Measurements from ENCODE around the gene BCL2.

BCL2 gene

DNA sequence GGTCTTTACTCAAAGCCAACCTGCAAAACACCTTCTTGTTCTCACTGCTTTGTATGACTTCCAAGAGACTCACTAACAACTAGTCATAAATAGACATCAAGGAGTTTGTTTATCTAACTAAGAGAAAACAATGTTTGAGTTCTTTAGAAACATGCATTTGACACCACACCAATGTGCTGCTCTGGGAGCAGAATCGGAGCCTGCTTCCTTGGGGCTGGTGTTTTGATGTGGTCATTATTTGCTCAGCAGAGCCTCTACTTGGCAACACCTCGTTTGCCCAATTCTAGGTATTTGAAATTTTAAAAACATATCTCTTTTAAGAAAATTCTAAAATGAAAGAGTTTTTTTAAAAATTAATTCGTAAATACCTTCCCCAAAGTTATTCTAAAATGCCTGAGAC lies 167.5 kb downstream of the BCL2 start:
- no peak for DNase-seq (ENCODE audit: extremely low read depth, low read depth)
- TF ChIP-seq, protein P1, sequence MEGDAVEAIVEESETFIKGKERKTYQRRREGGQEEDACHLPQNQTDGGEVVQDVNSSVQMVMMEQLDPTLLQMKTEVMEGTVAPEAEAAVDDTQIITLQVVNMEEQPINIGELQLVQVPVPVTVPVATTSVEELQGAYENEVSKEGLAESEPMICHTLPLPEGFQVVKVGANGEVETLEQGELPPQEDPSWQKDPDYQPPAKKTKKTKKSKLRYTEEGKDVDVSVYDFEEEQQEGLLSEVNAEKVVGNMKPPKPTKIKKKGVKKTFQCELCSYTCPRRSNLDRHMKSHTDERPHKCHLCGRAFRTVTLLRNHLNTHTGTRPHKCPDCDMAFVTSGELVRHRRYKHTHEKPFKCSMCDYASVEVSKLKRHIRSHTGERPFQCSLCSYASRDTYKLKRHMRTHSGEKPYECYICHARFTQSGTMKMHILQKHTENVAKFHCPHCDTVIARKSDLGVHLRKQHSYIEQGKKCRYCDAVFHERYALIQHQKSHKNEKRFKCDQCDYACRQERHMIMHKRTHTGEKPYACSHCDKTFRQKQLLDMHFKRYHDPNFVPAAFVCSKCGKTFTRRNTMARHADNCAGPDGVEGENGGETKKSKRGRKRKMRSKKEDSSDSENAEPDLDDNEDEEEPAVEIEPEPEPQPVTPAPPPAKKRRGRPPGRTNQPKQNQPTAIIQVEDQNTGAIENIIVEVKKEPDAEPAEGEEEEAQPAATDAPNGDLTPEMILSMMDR (IDR thresholded peaks at IDR 0.05; ENCODE audit: low read depth, low read length): no peak

DNA sequence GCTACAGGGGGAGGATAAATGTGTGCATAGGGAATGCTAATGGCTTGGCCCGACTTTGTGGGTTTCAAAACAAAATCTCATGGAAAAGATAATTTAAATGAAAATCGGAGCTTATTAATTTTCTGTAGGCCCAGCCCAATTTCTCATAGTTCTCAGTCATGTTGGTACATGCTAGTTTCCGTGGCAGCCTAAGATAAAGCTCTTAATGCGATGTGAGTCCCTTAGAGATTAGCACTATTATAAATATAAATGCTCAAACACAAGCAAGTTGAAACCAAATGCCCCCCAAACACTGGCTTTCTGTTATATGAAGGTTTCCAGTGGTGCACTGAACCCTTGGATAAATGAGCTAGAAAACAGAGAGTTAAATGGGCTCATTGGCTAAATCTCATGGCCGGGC lies 168.0 kb downstream of the BCL2 start:
- TF ChIP-seq, protein P1 (IDR thresholded peaks at IDR 0.05; ENCODE audit: low read depth, low read length): no peak
- DNase-seq (ENCODE audit: extremely low read depth, low read depth): no peak

DNA sequence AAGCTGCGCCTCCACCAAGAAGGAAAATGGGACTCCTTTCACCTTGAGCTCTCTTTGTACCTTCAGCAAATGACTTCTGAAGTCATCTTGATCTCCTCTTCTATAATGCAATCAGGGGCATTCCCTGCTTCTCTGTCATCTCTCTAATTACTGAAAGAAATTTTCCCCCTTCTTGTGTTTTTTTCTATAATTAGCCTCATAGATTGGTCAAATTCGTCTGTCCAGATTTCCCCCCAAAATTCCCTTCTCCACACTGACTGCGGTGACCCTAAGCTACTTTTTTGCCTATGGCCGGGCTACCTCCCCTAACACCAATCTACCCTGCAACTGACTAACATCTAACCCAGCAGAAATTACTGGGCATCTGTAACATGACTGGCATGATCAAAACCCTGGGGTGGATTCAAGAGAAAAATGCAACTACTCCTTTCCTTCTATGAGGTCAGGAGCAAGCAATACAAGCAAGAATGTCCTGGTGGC lies 168.6 kb downstream of the BCL2 start:
- no peak for DNase-seq (ENCODE audit: extremely low read depth, low read depth)
- TF ChIP-seq, protein P1 (IDR thresholded peaks at IDR 0.05; ENCODE audit: low read depth, low read length): no peak

DNA sequence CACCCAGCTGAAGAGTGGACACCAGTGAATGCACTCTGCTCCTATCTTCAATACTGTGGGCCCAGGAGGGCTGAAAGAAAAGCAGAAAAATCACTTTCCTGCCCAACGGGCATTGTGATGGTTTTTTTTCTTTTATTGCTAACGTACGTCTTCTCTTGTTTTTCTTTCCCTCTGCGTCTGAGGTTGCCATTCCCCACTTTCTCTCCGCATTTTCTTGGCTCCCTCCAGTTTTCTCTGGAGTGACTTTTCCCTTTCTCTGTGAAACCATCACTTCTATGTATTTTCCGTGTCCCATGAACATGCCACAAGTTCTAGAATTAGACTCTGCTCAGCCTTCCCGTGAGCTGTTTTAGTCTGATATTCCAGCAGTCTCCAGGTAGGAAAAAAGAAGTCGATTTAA lies 169.2 kb downstream of the BCL2 start:
- TF ChIP-seq, protein P1 (IDR thresholded peaks at IDR 0.05; ENCODE audit: low read depth, low read length): no peak
- no peak for DNase-seq (ENCODE audit: extremely low read depth, low read depth)

DNA sequence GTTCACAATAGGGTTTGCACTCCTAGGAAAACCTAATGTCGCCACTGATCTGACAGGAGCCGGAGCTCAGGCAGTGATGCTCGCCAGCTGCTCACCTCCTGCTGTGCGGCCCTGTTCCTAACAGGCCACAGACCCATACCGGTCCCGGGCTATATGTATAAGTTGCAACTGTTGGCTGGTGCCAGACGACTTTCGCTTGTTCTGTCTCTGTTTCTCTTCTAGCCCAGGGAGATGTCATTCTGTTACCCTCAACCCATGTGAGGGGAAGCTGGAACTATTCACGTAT lies 170.3 kb downstream of the BCL2 start:
- TF ChIP-seq, protein P1 (IDR thresholded peaks at IDR 0.05; ENCODE audit: low read depth, low read length): no peak
- DNase-seq (ENCODE audit: extremely low read depth, low read depth): no peak

DNA sequence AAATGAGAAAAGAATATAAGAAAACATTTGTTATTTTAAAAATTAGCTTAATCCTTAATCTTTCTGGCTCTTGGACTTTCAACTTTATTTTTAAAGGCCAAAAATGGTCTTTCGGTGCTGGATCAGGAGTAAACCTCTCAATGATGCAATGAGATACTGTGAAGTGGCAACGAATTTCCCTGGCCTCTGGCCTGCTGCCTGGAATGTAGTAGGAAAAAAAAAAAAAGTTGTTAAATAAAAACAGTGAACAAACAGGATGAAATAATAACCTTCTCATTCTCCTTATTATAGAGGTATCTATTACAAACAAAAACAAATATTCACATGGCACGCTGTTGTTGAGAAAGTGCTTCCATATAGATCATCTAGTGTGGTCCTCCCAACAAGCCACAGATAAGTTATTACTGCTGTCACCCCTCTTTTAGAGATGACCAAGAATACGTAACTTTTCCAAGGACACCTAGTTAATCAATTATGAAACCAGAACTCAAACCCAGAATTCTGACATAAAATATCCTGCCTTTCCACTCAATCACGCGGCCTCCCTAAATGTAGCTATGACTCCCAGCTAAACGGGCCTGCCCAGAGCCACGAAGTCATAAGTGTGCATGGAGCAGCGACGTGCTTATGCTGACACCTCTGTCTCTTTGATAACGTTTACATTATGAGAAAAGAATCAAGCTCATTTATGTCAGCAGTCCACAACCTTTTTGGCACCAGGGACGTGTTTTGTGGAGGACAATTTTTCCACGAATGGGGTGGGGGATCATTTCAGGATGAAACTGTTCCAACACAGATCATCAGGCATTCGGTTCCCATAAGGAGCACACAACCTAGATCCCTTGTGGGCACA lies 170.9 kb downstream of the BCL2 start:
- TF ChIP-seq, protein P1 (IDR thresholded peaks at IDR 0.05; ENCODE audit: low read depth, low read length): no peak
- peak; percentile 63 for DNase-seq (ENCODE audit: extremely low read depth, low read depth)

DNA sequence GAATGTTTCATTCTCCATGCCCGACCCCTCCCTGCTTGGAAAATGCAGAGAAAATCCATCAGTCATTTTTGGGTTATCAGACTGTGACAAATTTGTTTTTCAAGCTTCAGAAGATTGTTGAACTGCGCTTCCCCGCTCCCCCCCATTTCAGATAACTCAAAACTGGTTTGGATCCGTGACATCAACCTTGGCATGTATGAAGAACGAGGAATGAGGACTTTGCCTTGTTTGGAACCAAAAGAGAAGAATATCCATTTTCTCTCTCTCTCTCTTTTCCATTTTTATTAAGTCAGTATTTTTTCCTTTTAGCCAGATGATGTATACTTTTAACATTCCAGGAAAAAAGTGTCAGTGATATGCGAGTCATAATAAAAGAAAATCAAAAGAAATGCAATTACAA lies 171.6 kb downstream of the BCL2 start:
- DNase-seq (ENCODE audit: extremely low read depth, low read depth): no peak
- TF ChIP-seq, protein P1 (IDR thresholded peaks at IDR 0.05; ENCODE audit: low read depth, low read length): no peak
